Measurements from ENCODE around the gene KPTN. TPM values are rescaled to one million over a fixed set of nuclear protein-coding genes. Genes with fewer than 3 reads are reported as not detected.
A peak's percentile ranks its signal among the peaks of the same experiment; 100 is the strongest.

The KPTN gene
- total and polyA plus RNA-seq, 2 of the 13 experiments (the other 11 are each of a cell fraction or from before 2014, with no cell fraction given): 9.1 to 13.3 TPM

- TF ChIP-seq KDM4B (CRISPR knock-in tag; IDR thresholded peaks at IDR 0.05): no peak
- no peak for TF ChIP-seq ZFP36L1 (CRISPR knock-in tag; IDR thresholded peaks at IDR 0.05)
- TF ChIP-seq, protein P1, sequence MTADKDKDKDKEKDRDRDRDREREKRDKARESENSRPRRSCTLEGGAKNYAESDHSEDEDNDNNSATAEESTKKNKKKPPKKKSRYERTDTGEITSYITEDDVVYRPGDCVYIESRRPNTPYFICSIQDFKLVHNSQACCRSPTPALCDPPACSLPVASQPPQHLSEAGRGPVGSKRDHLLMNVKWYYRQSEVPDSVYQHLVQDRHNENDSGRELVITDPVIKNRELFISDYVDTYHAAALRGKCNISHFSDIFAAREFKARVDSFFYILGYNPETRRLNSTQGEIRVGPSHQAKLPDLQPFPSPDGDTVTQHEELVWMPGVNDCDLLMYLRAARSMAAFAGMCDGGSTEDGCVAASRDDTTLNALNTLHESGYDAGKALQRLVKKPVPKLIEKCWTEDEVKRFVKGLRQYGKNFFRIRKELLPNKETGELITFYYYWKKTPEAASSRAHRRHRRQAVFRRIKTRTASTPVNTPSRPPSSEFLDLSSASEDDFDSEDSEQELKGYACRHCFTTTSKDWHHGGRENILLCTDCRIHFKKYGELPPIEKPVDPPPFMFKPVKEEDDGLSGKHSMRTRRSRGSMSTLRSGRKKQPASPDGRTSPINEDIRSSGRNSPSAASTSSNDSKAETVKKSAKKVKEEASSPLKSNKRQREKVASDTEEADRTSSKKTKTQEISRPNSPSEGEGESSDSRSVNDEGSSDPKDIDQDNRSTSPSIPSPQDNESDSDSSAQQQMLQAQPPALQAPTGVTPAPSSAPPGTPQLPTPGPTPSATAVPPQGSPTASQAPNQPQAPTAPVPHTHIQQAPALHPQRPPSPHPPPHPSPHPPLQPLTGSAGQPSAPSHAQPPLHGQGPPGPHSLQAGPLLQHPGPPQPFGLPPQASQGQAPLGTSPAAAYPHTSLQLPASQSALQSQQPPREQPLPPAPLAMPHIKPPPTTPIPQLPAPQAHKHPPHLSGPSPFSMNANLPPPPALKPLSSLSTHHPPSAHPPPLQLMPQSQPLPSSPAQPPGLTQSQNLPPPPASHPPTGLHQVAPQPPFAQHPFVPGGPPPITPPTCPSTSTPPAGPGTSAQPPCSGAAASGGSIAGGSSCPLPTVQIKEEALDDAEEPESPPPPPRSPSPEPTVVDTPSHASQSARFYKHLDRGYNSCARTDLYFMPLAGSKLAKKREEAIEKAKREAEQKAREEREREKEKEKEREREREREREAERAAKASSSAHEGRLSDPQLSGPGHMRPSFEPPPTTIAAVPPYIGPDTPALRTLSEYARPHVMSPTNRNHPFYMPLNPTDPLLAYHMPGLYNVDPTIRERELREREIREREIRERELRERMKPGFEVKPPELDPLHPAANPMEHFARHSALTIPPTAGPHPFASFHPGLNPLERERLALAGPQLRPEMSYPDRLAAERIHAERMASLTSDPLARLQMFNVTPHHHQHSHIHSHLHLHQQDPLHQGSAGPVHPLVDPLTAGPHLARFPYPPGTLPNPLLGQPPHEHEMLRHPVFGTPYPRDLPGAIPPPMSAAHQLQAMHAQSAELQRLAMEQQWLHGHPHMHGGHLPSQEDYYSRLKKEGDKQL (CRISPR knock-in tag; IDR thresholded peaks at IDR 0.05; ENCODE audit: low read depth): no peak
- TF ChIP-seq LCORL (IDR thresholded peaks at IDR 0.05): no peak
- TF ChIP-seq LCORL (CRISPR knock-in tag; IDR thresholded peaks at IDR 0.05): peak; percentile 71
- no peak for TF ChIP-seq REXO4 (CRISPR knock-in tag; IDR thresholded peaks at IDR 0.05; ENCODE audit: borderline replicate concordance)
- peak; percentile 83 for TF ChIP-seq BRD4 (CRISPR knock-in tag; IDR thresholded peaks at IDR 0.05)
- TF ChIP-seq NKX3-1 (CRISPR knock-in tag; IDR thresholded peaks at IDR 0.05): peak; percentile 51; the same call in 1 of the 2 replicates
- TF ChIP-seq ZNF816 (CRISPR knock-in tag; IDR thresholded peaks at IDR 0.05; ENCODE audit: borderline replicate concordance): peak; percentile 24; the same call in 1 of the 2 replicates
- TF ChIP-seq, protein P2, sequence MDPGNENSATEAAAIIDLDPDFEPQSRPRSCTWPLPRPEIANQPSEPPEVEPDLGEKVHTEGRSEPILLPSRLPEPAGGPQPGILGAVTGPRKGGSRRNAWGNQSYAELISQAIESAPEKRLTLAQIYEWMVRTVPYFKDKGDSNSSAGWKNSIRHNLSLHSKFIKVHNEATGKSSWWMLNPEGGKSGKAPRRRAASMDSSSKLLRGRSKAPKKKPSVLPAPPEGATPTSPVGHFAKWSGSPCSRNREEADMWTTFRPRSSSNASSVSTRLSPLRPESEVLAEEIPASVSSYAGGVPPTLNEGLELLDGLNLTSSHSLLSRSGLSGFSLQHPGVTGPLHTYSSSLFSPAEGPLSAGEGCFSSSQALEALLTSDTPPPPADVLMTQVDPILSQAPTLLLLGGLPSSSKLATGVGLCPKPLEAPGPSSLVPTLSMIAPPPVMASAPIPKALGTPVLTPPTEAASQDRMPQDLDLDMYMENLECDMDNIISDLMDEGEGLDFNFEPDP (CRISPR knock-in tag; conservative IDR thresholded peaks at IDR 0.05): no peak
- no peak for TF ChIP-seq SNAPC2 (CRISPR knock-in tag; IDR thresholded peaks at IDR 0.05)
- TF ChIP-seq, protein P3, sequence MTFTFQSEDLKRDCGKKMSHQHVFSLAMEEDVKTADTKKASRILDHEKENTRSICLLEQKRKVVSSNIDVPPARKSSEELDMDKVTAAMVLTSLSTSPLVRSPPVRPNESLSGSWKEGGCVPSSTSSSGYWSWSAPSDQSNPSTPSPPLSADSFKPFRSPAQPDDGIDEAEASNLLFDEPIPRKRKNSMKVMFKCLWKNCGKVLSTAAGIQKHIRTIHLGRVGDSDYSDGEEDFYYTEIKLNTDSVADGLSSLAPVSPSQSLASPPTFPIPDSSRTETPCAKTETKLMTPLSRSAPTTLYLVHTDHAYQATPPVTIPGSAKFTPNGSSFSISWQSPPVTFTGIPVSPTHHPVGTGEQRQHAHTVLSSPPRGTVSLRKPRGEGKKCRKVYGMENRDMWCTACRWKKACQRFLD (CRISPR knock-in tag; IDR thresholded peaks at IDR 0.05; ENCODE audit: borderline replicate concordance): peak; percentile 27; the same call in 1 of the 2 replicates
- TF ChIP-seq ZNF547 (CRISPR knock-in tag; IDR thresholded peaks at IDR 0.05): peak; percentile 69; the same call in 1 of the 2 replicates
- peak; percentile 26; the same call in 1 of the 2 replicates for TF ChIP-seq ARNT2 (CRISPR knock-in tag; IDR thresholded peaks at IDR 0.05; ENCODE audit: low read depth)
- 0 out of 2 replicates have a peak, but pooled peaks have one; percentile 30 for TF ChIP-seq NFYB (CRISPR knock-in tag; IDR thresholded peaks at IDR 0.05)
- no peak for TF ChIP-seq GPN1 (CRISPR knock-in tag; IDR thresholded peaks at IDR 0.05; ENCODE audit: borderline replicate concordance)
- TF ChIP-seq, protein P4, sequence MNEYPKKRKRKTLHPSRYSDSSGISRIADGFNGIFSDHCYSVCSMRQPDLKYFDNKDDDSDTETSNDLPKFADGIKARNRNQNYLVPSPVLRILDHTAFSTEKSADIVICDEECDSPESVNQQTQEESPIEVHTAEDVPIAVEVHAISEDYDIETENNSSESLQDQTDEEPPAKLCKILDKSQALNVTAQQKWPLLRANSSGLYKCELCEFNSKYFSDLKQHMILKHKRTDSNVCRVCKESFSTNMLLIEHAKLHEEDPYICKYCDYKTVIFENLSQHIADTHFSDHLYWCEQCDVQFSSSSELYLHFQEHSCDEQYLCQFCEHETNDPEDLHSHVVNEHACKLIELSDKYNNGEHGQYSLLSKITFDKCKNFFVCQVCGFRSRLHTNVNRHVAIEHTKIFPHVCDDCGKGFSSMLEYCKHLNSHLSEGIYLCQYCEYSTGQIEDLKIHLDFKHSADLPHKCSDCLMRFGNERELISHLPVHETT (CRISPR knock-in tag; conservative IDR thresholded peaks at IDR 0.05): no peak; the same call in 1 of the 2 replicates
- peak; percentile 90; the same call in 1 of the 2 replicates for TF ChIP-seq ZNF33A (CRISPR knock-in tag; IDR thresholded peaks at IDR 0.05; ENCODE audit: borderline replicate concordance)
- TF ChIP-seq IRF2 (CRISPR knock-in tag; IDR thresholded peaks at IDR 0.05): peak; percentile 46; the same call in 1 of the 2 replicates
- TF ChIP-seq MEIS1 (CRISPR knock-in tag; IDR thresholded peaks at IDR 0.05; ENCODE audit: borderline replicate concordance): no peak; the same call in 1 of the 2 replicates
Observed at GRCh38 chr19:47483800-47484690, at the start of gene KPTN (continued).
